Measurements from ENCODE around the gene RNF168.
"Not testable (repeated sequence)": the region's sequence is repeated elsewhere in the genome, so short reads cannot be mapped to it uniquely, and the experiment has no call there.

DNA sequence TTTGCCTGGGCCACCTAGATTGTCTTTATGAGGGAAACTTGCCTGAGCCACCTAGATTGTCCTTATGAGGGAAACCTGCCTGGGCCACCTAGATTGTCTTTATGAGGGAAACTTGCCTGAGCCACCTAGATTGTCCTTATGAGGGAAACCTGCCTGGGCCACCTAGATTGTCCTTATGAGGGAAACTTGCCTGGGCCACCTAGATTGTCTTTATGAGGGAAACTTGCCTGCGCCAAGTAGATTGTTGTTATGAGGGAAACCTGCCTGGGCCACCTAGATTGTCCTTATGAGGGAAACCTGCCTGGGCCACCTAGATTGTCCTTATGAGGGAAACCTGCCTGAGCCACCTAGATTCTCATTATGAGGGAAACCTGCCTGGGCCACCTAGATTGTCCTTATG, 7.5 kb upstream of the RNF168 start:
- TF ChIP-seq CTCF (conservative IDR thresholded peaks at IDR 0.05); ZFX (IDR thresholded peaks at IDR 0.05): not testable (repeated sequence)

Measured in C4-2B (cell line).